ENCODE measurements around the gene MYBPH. TPM values are rescaled to one million over a fixed set of nuclear protein-coding genes. Genes with fewer than 3 reads are reported as not detected.

MYBPH gene
- total and polyA plus RNA-seq, 2 donors (not counting 3 experiments of a cell fraction or from before 2014, with no cell fraction given), result not detected

DNA sequence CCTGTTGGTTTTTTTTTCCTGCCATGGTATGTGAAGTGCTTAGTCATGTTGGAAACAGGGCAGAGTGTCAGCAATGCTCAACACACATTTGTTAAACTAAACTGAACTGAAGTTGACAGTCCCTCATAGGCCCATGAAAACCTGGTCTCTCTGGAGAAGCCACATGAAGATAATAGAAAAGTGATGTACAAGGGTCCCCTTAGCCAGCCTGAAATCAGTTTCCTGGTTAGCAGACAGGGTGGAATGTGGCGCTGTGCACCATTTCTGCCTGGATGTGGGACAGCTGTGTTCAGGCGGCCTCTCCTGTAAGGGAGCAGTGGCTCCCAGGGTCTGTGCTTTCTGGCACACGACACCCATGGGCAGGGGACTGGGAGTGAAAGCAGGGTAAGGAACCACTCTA lies 20.7 kb upstream of the MYBPH start:
- no TSS peak for BruUV-seq (replicated peaks)
- Histone ChIP-seq H3K4me3 (replicated peaks in 1 of 3; ENCODE audit: insufficient read depth in 1 of 3, low read depth in 1 of 3, low read length in 3 of 3) (no peak overlapping the region), H3K4me1 (ENCODE audit: control insufficient read depth, extremely low read depth, insufficient read depth, low read length) (no peaks in the 10 kb centered on the region), H4K20me1 (replicated peaks; ENCODE audit: control insufficient read depth, extremely low read depth, insufficient read depth, low read length) (no peaks in the 10 kb centered on the region), H3K9me1 (replicated peaks; ENCODE audit: control insufficient read depth, extremely low read depth, insufficient read depth, low read length) (no peaks in the 10 kb centered on the region), H3K79me2 (ENCODE audit: control insufficient read depth, insufficient read depth, low read length) (no peaks in the 10 kb centered on the region), H3K27ac (ENCODE audit: insufficient read depth, low read depth, low read length) (no peak overlapping the region), H3K9me3 (replicated peaks; ENCODE audit: control insufficient read depth, insufficient read depth, low read length) (no peaks in the 10 kb centered on the region), H2AFZ (ENCODE audit: low read depth, low read length) (no peak overlapping the region), H3K36me3 (ENCODE audit: control insufficient read depth in 2 of 2, extremely low read depth in 1 of 2, insufficient read depth in 2 of 2, low read length in 2 of 2) (no peaks in the 10 kb centered on the region), H3K4me2 (ENCODE audit: insufficient read depth, low read length) (no peak overlapping the region), H3K9ac (replicated peaks; ENCODE audit: extremely low read depth, insufficient read depth, low read length) (no peak overlapping the region), H3K27me3 (ENCODE audit: control insufficient read depth in 2 of 2, insufficient read depth in 2 of 2, low read length in 2 of 2) (peaks cover 2 to 8% of the 10 kb centered on the region in 2 experiments)
- intact Hi-C loops (cut with micrococcal nuclease), result no loop called here
- no peak for FAIRE-seq
- ChIA-PET POLR2A (no interaction called here), CTCF (interaction anchor here (1.4 to 1.7 kb wide), 3 partner anchors 20 to 156 kb away, joined by 3 to 13 read pairs (median 7); no protein-coding TSS in a partner anchor)
- TF ChIP-seq FOS (IDR thresholded peaks at IDR 0.05; ENCODE audit: borderline replicate concordance, insufficient read depth, low read length), result no peak
- TF ChIP-seq, protein P1, sequence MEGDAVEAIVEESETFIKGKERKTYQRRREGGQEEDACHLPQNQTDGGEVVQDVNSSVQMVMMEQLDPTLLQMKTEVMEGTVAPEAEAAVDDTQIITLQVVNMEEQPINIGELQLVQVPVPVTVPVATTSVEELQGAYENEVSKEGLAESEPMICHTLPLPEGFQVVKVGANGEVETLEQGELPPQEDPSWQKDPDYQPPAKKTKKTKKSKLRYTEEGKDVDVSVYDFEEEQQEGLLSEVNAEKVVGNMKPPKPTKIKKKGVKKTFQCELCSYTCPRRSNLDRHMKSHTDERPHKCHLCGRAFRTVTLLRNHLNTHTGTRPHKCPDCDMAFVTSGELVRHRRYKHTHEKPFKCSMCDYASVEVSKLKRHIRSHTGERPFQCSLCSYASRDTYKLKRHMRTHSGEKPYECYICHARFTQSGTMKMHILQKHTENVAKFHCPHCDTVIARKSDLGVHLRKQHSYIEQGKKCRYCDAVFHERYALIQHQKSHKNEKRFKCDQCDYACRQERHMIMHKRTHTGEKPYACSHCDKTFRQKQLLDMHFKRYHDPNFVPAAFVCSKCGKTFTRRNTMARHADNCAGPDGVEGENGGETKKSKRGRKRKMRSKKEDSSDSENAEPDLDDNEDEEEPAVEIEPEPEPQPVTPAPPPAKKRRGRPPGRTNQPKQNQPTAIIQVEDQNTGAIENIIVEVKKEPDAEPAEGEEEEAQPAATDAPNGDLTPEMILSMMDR (IDR thresholded peaks at IDR 0.05; ENCODE audit: extremely low read depth in 1 of 2, insufficient read depth in 1 of 2, low read depth in 1 of 2, low read length in 2 of 2), result no peak
- TF ChIP-seq MYC (IDR thresholded peaks at IDR 0.05; ENCODE audit: low read depth, low read length), result no peak
- TF ChIP-seq, protein P2, sequence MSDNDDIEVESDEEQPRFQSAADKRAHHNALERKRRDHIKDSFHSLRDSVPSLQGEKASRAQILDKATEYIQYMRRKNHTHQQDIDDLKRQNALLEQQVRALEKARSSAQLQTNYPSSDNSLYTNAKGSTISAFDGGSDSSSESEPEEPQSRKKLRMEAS (IDR thresholded peaks at IDR 0.05; ENCODE audit: insufficient read depth, insufficient read length), result no peak
- no peak for TF ChIP-seq JUN (IDR thresholded peaks at IDR 0.05; ENCODE audit: borderline replicate concordance, insufficient read depth, insufficient read length, low read depth)
- TF ChIP-seq EZH2 (IDR thresholded peaks at IDR 0.05; ENCODE audit: borderline replicate concordance, low read depth, low read length, severe bottlenecking), result no peak
- TF ChIP-seq POLR2AphosphoS5 (IDR thresholded peaks at IDR 0.05; ENCODE audit: insufficient read depth, low read depth, low read length), result no peak
- TF ChIP-seq POLR2A (IDR thresholded peaks at IDR 0.05; ENCODE audit: low read depth, low read length), result no peak
- no peak for TF ChIP-seq GATA2 (IDR thresholded peaks at IDR 0.05; ENCODE audit: insufficient read depth, insufficient read length, low read depth, low read length)
- dilution Hi-C loops (cut with MboI; ENCODE audit: extremely low pct_ligation_motif_present, low sequenced_read_pairs), result no loop called here
- no peak for DNase-seq (ENCODE audit: low read depth, low spot score)

All from endothelial cell of umbilical vein (primary cell).